Spleen (tissue), 7 donors: ENCODE data around the gene ERV3-1.

Source experiments
- POLR2A ChIP-seq, 3 donors: fragments of 450-650 bp; IDR thresholded peaks; one replicate each; pipeline ENCODE4 v1.5.1; 2017; ENCODE audit warnings: antibody characterized with exemption in 3 of 3, mild to moderate bottlenecking in 1 of 3
- TF ChIP-seq, protein P1 (sequence below), 11 experiments: fragments of 200-600 bp in 7 of 11; fragments of 450-650 bp in 4 of 11; sonication (generic) in 4 of 11; IDR thresholded peaks in 8 of 11; conservative IDR thresholded peaks in 3 of 11; 1 replicate in 7 of 11; 2 replicates in 4 of 11; pipeline versions ENCODE4 v1.4.0 to v1.8.0; 2016 to 2021; ENCODE audit warnings: antibody characterized with exemption in 11 of 11, inconsistent platforms in 4 of 11, mild to moderate bottlenecking in 1 of 11
- donor health status: DM: no; HTN: no; CAD: no; lungs with moderate emphysema.
- donor health status: DM: no; HTN: no; CAD: no.
- donor health status: DM: no; HTN: no; CAD: no.

DNA sequence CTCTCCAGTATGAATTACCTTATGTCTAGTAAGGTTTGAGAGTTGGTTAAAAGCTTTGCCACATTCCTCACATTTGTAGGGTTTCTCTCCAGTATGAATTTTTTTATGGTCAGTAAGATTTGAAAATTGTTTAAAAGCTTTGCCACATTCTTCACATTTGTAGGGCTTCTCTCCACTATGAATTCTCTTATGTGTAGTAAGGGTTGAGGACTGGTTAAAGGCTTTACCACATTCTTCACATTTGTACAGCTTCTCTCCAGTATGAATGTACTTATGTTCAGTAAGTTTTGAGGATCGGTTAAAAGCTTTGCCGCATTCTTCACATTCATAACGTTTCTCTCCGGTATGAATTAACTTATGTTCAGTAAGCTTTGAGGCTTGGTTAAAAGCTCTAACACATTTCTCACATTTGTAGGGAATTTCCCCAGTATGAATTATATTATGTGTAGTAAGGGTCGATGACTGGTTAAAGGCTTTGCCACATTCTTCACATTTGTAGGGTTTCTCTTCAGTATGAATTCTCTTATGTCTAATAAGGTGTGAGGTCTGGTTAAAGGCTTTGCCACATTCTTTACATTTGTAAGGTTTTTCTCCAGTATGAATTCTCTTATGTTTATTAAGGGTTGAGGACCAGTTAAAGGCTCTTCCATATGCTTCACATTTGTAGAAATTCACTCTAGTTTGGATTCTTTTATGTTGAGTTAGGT, 27.8 kb downstream of the ERV3-1 start:
- TF ChIP-seq, protein P1, sequence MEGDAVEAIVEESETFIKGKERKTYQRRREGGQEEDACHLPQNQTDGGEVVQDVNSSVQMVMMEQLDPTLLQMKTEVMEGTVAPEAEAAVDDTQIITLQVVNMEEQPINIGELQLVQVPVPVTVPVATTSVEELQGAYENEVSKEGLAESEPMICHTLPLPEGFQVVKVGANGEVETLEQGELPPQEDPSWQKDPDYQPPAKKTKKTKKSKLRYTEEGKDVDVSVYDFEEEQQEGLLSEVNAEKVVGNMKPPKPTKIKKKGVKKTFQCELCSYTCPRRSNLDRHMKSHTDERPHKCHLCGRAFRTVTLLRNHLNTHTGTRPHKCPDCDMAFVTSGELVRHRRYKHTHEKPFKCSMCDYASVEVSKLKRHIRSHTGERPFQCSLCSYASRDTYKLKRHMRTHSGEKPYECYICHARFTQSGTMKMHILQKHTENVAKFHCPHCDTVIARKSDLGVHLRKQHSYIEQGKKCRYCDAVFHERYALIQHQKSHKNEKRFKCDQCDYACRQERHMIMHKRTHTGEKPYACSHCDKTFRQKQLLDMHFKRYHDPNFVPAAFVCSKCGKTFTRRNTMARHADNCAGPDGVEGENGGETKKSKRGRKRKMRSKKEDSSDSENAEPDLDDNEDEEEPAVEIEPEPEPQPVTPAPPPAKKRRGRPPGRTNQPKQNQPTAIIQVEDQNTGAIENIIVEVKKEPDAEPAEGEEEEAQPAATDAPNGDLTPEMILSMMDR (IDR thresholded peaks at IDR 0.05 in 8 of 11, conservative IDR thresholded peaks at IDR 0.05 in 3 of 11): no peak
- no peak for TF ChIP-seq POLR2A (IDR thresholded peaks at IDR 0.05)
